ENCODE results near the gene CCNJ. TPM values are rescaled to one million over a fixed set of nuclear protein-coding genes. Genes with fewer than 3 reads are reported as not detected.

CCNJ gene
- total RNA-seq, 1 experiment from 2014 or later, result 36.8 TPM

- no peak overlapping the region for H4K8ac ChIP-seq (replicated peaks; ENCODE audit: insufficient read length, low read depth, low read length)
- H3K27ac Mint-ChIP-seq, result no peak overlapping the region
- no peak overlapping the region for H3K4me3 Mint-ChIP-seq
- H2BK120ac ChIP-seq (ENCODE audit: low read depth, low read length, poor library complexity, severe bottlenecking), result no peak overlapping the region
- H3T11ph ChIP-seq (ENCODE audit: low read length), result no peak overlapping the region
- H2AFZ ChIP-seq (ENCODE audit: low read length), result no peak overlapping the region
- H3K23ac ChIP-seq (ENCODE audit: insufficient read length, low read depth, low read length), result no peak overlapping the region
- H3K56ac ChIP-seq (ENCODE audit: insufficient read length, low read depth, low read length), result no peak overlapping the region
- no peaks in the 10 kb centered on the region for H3K9me3 ChIP-seq (ENCODE audit: control insufficient read depth, low read depth, low read length)
- H4K20me1 ChIP-seq (ENCODE audit: control insufficient read depth, insufficient read depth, insufficient read length), result no peaks in the 10 kb centered on the region
- no peak overlapping the region for H3K4me2 ChIP-seq (ENCODE audit: insufficient read depth, insufficient read length, low read length)
- no peak overlapping the region for H2BK15ac ChIP-seq (ENCODE audit: low read depth, low read length)
- no peaks in the 10 kb centered on the region for H3K23me2 ChIP-seq (ENCODE audit: insufficient read length, low read depth, low read length, poor library complexity, severe bottlenecking)
- H3K79me1 ChIP-seq (ENCODE audit: insufficient read depth, low read depth, low read length, poor library complexity, severe bottlenecking), result no peaks in the 10 kb centered on the region
- no peak overlapping the region for H4K5ac ChIP-seq (ENCODE audit: insufficient read length, low read depth, low read length)
- no peaks in the 10 kb centered on the region for H3K9me3 Mint-ChIP-seq
- H2BK5ac ChIP-seq (ENCODE audit: insufficient read length, low read length), result no peak overlapping the region
- H3K27me3 Mint-ChIP-seq (ENCODE audit: low read depth), result peaks cover 5% of the 10 kb centered on the region; the same call in 1 of the 2 replicates
- no peak overlapping the region for H3K18ac ChIP-seq (ENCODE audit: insufficient read length, low read depth, low read length)
- H3K4me1 ChIP-seq (ENCODE audit: insufficient read depth, low read length), result no peaks in the 10 kb centered on the region
- H3K27ac ChIP-seq (ENCODE audit: insufficient read length, low read depth, low read length), result no peak overlapping the region
- no peak overlapping the region for H3K14ac ChIP-seq (ENCODE audit: insufficient read depth, low read length)
- WGBS (ENCODE audit: extremely low coverage, insufficient read length, low lambda C conversion rate), result no CpG with 5 or more reads among the region's 1 CpG
- H3K9ac ChIP-seq (ENCODE audit: extremely low read depth, insufficient read length, low read length), result no peak overlapping the region
- no peak overlapping the region for H4K91ac ChIP-seq (ENCODE audit: insufficient read length, low read depth, low read length)
- no peak for TF ChIP-seq CTCF (conservative IDR thresholded peaks at IDR 0.05)
- no peaks in the 10 kb centered on the region for H3K4me1 Mint-ChIP-seq
- no peak for DNase-seq
- H2AK5ac ChIP-seq (ENCODE audit: insufficient read length, low read length), result no peak overlapping the region
- no peak overlapping the region for H2BK20ac ChIP-seq (ENCODE audit: low read depth, low read length, poor library complexity, severe bottlenecking)
- H3K36me3 Mint-ChIP-seq (ENCODE audit: insufficient read depth in 1 of 3, low read depth in 3 of 3), result 0 out of 7 replicates have a peak, but pooled peaks cover 0 to 2% (median 0%) of the 10 kb centered on the region in 3 experiments
- H3K79me2 ChIP-seq (ENCODE audit: insufficient read depth, low read length), result no peaks in the 10 kb centered on the region
- H3K4ac ChIP-seq (ENCODE audit: low read depth, low read length), result no peak overlapping the region
- H2BK12ac ChIP-seq (ENCODE audit: insufficient read length, low read depth, low read length), result no peak overlapping the region
- no peaks in the 10 kb centered on the region for H3K27me3 ChIP-seq (ENCODE audit: insufficient read depth, low read length)
These were observed 22.1 kb upstream of the CCNJ start for GRCh38 chr10:96021332-96021731.

Measured in H9 (cell line).